Lung (tissue), 12 donors: ENCODE measurements around the gene ELN. TPM values are rescaled to one million over a fixed set of nuclear protein-coding genes. Genes with fewer than 3 reads are reported as not detected.
A peak's percentile ranks its signal among the peaks of the same experiment; 100 is the strongest.

ENCODE experiments used
- ATAC-seq: fragments of 200-7000 bp; cut with Tn5 transposase; one replicate; pipeline ENCODE4 v1.9.1; 2020; ENCODE audit warnings: moderate number of reproducible peaks; ENCODE audit not compliant: insufficient read depth, low FRiP score
- DNase-seq, 3 donors: peaks; one replicate each; pipeline ENCODE4 v3.0.0-alpha.2; 2013 to 2017
- H3K27ac ChIP-seq, 2 donors: one replicate each; pipeline ENCODE4 v1.5.1; 2013; ENCODE audit warnings: mild to moderate bottlenecking in 2 of 2, moderate library complexity in 2 of 2, control low read depth in 1 of 2, inconsistent platforms in 1 of 2, low read depth in 1 of 2, low read length in 1 of 2
- H3K27me3 ChIP-seq, 3 donors: one replicate each; pipeline ENCODE4 v1.5.1; 2013; ENCODE audit warnings: low read length in 2 of 3; ENCODE audit not compliant: control insufficient read depth in 3 of 3, insufficient read depth in 3 of 3
- H3K36me3 ChIP-seq, 4 donors: one replicate each; pipeline ENCODE4 v1.5.1; 2013; ENCODE audit warnings: low read length in 4 of 4, mild to moderate bottlenecking in 1 of 4, moderate library complexity in 1 of 4; ENCODE audit not compliant: control insufficient read depth in 4 of 4, insufficient read depth in 4 of 4
- H3K4me1 ChIP-seq, 5 donors: one replicate each; pipeline ENCODE4 v1.5.1; 2013; ENCODE audit warnings: low read length in 5 of 5, mild to moderate bottlenecking in 2 of 5, moderate library complexity in 1 of 5; ENCODE audit not compliant: control insufficient read depth in 5 of 5, insufficient read depth in 5 of 5
- H3K4me3 ChIP-seq: one replicate; pipeline ENCODE4 v1.5.1; 2013; ENCODE audit warnings: mild to moderate bottlenecking, control low read depth, moderate library complexity
- H3K9ac ChIP-seq, 2 donors: one replicate each; pipeline ENCODE4 v1.5.1; 2013; ENCODE audit warnings: low read length in 2 of 2, control low read depth in 1 of 2; ENCODE audit not compliant: insufficient read depth in 1 of 2
- H3K9me3 ChIP-seq, 4 donors: one replicate each; pipeline ENCODE4 v1.5.1; 2013; ENCODE audit warnings: low read length in 3 of 4, mild to moderate bottlenecking in 1 of 4, moderate library complexity in 1 of 4; ENCODE audit not compliant: control insufficient read depth in 4 of 4, insufficient read depth in 3 of 4
- WGBS, 2 donors: extraction: QIAGEN DNeasy Blood & Tissue Kit; methylation state at CpG; one replicate each; pipeline ENCODE4 v1.1.7; 2013; 5-methylcytosine and 5-hydroxymethylcytosine counted together
- polyA plus RNA-seq, 2 donors: library from polyadenylated mRNA; stranded (reverse); fragments of 200-250 nt; gene quantifications; one replicate each; pipeline ENCODE4 v1.2.1, GENCODE V29; 2013
- total RNA-seq, 2 donors: library from RNA; depleted of rRNA in 1 of 2; stranded (reverse); fragments of >200 nt in 1 of 2; gene quantifications; one replicate each; pipeline ENCODE4 v1.2.1, GENCODE V29; 2014 to 2021
- TF ChIP-seq, protein P1 (sequence below): IDR thresholded peaks from 2 replicates; pipeline ENCODE4 v1.5.1; 2012; ENCODE audit warnings: mild to moderate bottlenecking; ENCODE audit errors: control extremely low read depth, extremely low read depth
- donor health status: control.
- donor health status: control.
- donor health status: Bipolar disorder and iron deficiency.
- donor health status: healthy.
- donor health status: DM: yes; HTN: yes; CAD: no.

ELN gene
- total and polyA plus RNA-seq, 4 donors: 60.4 to 274 (median 125) TPM

DNA sequence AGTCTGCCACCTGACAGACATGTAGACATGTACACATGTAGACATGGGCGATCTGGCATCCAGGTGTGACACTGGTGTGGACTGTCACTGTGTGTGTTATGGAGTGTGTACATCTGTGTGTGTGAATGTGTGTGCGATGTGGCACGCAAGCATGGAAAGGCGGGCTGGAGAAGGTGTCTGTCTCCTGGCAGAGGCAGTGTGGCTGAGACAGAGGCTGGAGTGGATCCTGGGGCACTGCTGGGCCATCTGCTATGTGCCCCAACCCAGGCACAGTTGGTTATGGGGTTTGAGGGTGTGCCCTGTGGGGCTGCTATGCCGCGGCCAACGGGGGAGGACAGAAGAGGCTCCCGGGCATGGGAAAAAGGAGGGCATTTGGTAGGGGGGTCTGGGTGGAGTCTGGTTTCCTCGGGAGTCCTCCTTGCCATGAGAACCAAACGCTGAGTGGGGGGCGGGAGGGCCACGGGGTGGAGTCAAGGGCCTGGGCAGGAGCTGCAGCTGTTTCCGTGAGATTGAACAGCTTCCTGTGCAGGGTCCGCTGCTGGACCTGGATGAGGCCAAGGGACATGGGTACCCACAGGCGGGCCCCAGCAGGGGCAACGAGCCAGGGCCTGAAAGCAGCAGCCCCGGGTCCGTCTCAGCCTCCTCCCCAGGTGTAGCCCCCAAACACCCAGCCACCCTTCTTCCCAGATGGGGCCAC is 1.3 kb downstream of the ELN start:
- Histone ChIP-seq H3K4me1 (peaks cover 0 to 81% (median 27%) of the 10 kb centered on the region in 5 donors), H3K4me3 (peak overlapping the region; percentile 34), H3K27me3 (peaks cover 0 to 12% (median 4%) of the 10 kb centered on the region in 3 donors), H3K9ac (peak overlapping the region in 1 of 2 donors; percentile 71), H3K9me3 (no peaks in the 10 kb centered on the region), H3K36me3 (peaks cover 0 to 3% (median 0%) of the 10 kb centered on the region in 4 donors), H3K27ac (peak overlapping the region in 1 of 2 donors; percentile 50)
- WGBS, 2 donors: 12 to 20% methylated on average over 17 to 18 of the region's 18 CpGs
- DNase-seq (peak in 2 of 3 donors; percentile 39 to 55), ATAC-seq (no peak)
- TF ChIP-seq, protein P1, sequence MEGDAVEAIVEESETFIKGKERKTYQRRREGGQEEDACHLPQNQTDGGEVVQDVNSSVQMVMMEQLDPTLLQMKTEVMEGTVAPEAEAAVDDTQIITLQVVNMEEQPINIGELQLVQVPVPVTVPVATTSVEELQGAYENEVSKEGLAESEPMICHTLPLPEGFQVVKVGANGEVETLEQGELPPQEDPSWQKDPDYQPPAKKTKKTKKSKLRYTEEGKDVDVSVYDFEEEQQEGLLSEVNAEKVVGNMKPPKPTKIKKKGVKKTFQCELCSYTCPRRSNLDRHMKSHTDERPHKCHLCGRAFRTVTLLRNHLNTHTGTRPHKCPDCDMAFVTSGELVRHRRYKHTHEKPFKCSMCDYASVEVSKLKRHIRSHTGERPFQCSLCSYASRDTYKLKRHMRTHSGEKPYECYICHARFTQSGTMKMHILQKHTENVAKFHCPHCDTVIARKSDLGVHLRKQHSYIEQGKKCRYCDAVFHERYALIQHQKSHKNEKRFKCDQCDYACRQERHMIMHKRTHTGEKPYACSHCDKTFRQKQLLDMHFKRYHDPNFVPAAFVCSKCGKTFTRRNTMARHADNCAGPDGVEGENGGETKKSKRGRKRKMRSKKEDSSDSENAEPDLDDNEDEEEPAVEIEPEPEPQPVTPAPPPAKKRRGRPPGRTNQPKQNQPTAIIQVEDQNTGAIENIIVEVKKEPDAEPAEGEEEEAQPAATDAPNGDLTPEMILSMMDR: no peak

DNA sequence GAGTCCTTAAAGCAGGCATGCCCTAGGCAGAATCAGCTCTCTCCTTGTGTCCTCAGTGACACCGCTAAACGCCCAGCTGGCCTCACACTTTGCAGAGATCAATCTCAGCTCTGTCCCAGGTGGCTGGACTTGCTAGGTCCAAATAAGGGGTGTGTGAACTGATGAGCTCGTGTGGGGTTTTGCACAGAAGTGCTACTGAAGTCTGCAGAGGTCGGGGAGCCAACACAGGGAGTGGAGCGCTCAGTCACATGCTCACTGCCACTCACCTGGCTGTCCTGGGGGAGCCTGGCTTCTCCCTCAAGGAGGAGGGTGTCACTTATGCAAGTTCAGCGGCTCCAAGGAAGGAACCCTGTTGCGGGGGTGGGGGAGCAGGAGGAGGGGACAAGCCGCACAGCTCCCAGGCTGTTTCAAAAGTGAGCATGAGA is 2.0 kb downstream of the ELN start:
- Histone ChIP-seq H3K27ac (peak overlapping the region in 1 of 2 donors; percentile 50), H3K9ac (no peak overlapping the region), H3K4me3 (peak overlapping the region; percentile 34), H3K4me1 (peaks cover 0 to 82% (median 28%) of the 10 kb centered on the region in 5 donors), H3K27me3 (peaks cover 0 to 10% (median 4%) of the 10 kb centered on the region in 3 donors), H3K36me3 (peaks cover 0 to 5% (median 1%) of the 10 kb centered on the region in 4 donors), H3K9me3 (no peaks in the 10 kb centered on the region)
- DNase-seq (peak in 2 of 3 donors; percentile 36 to 44), ATAC-seq (no peak)
- WGBS, 2 donors: 25 to 29% methylated on average over 8 of the region's 8 CpGs
- TF ChIP-seq, protein P1: no peak

DNA sequence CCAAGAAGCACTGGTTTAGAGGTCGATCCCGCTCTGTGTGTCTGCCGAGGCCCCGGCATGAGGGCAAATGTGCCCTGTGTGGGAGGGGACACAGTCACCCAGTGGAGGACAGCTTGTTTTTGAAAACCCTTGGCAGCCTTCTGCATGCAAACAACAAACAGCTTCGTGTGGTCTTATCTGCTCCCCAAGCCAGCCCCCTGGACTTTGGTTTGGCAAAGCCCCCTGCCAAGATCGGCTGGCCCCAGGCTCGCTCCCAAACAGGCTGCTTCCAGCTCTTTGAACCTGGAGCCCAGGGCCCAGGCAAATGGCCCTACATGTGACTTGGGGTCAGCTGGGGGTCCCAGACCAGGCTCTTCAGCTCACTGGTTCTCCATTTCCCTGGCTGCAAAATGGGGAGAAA is 2.9 kb downstream of the ELN start:
- ATAC-seq: no peak
- Histone ChIP-seq H3K4me1 (peaks cover 0 to 75% (median 28%) of the 10 kb centered on the region in 5 donors), H3K27me3 (peaks cover 0 to 6% (median 4%) of the 10 kb centered on the region in 3 donors), H3K27ac (peak overlapping the region in 1 of 2 donors; percentile 75), H3K36me3 (peaks cover 0 to 12% (median 4%) of the 10 kb centered on the region in 4 donors), H3K4me3 (no peak overlapping the region), H3K9me3 (no peaks in the 10 kb centered on the region), H3K9ac (no peak overlapping the region)
- peak; percentile 59 to 71 (median 69) for DNase-seq
- 66 to 82% methylated on average over 7 of the region's 7 CpGs for WGBS, 2 donors
- TF ChIP-seq, protein P1: no peak
